Measurements from ENCODE around the gene NAP1L2. TPM values are rescaled to one million over a fixed set of nuclear protein-coding genes. Genes with fewer than 3 reads are reported as not detected.
"Not testable (repeated sequence)": the region's sequence is repeated elsewhere in the genome, so short reads cannot be mapped to it uniquely, and the experiment has no call there.

The NAP1L2 gene
- total and polyA plus RNA-seq, 4 donors = 18.0 to 92.4 (median 65.8) TPM

- H3K27me3 ChIP-seq (ENCODE audit: control insufficient read depth, insufficient read depth, low read length); H3K4me3 ChIP-seq (ENCODE audit: low read depth, low read length); DNase-seq (ENCODE audit: low read depth in 4 of 6, low spot score in 6 of 6); H3K36me3 ChIP-seq (ENCODE audit: control insufficient read depth, insufficient read depth, low read length); H3K27ac ChIP-seq (ENCODE audit: low read depth, low read length); H3K9me3 ChIP-seq (ENCODE audit: control insufficient read depth, insufficient read depth, low read length); H3K4me1 ChIP-seq (ENCODE audit: control insufficient read depth, insufficient read depth, low read length): not testable (repeated sequence)
- 80% methylated on average over 1 of the region's 1 CpG for WGBS (ENCODE audit: insufficient coverage)
Measured at GRCh38 chrX:73168945-73169344, 45.7 kb downstream of the NAP1L2 start.

Other genes with a start within 250 kb of the NAP1L2 start
- 1 to 10 TPM in 1 of 2 donors, under 1 TPM in 1; 0.72 to 1.3 TPM for gene PABPC1L2B, start 211.9 kb downstream of the NAP1L2 start, total RNA-seq
- gene PABPC1L2B, start 211.9 kb downstream of the NAP1L2 start, polyA plus RNA-seq (ENCODE audit: insufficient read length in 2 of 2) = 10 to 100 TPM; 14.1 to 17.2 TPM
- gene PABPC1L2A, start 135.3 kb downstream of the NAP1L2 start, total RNA-seq = 1 to 10 TPM; 1.7 to 4.1 TPM
- gene PABPC1L2A, start 135.3 kb downstream of the NAP1L2 start, polyA plus RNA-seq (ENCODE audit: insufficient read length in 2 of 2) = 10 to 100 TPM; 12.1 to 12.6 TPM
- gene CDX4, start 232.2 kb upstream of the NAP1L2 start, total RNA-seq = not detected
- gene CDX4, start 232.2 kb upstream of the NAP1L2 start, polyA plus RNA-seq (ENCODE audit: insufficient read length in 2 of 2) = not detected

Measured in spinal cord (tissue), 10 donors.